Measurements from ENCODE around the gene NCKAP5. TPM values are rescaled to one million over a fixed set of nuclear protein-coding genes. Genes with fewer than 3 reads are reported as not detected.

The NCKAP5 gene
- total and polyA plus RNA-seq, 9 of the 15 experiments (the other 6 are each of a cell fraction or from before 2014, with no cell fraction given) = not detected

DNA sequence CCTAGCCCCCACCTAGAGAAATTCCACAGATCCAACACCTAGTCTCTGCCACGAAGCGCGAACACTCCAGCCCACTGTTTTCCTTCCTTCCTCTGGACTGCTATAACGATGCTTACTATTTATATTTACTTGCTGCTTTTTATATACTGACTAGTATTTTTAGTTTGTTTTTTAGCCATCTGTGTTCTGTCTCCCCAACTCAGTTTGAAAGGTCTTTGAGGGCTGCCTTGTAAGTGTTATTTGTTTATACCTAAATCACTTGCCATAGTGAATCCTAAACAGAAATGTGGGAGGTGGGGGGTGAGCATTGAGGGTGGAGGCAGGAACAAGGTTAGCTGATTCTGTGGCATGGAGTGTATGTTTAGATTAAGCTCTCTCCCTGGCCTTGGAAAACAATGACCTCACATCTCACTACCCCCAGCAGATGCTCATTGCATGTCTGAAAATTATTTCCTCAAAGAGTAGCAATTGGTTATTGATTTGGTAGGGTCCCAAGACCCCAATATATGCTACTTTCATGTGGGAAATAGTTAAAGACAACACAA is 1.1 kb upstream of the NCKAP5 start (continued):
- TF ChIP-seq, protein P1, sequence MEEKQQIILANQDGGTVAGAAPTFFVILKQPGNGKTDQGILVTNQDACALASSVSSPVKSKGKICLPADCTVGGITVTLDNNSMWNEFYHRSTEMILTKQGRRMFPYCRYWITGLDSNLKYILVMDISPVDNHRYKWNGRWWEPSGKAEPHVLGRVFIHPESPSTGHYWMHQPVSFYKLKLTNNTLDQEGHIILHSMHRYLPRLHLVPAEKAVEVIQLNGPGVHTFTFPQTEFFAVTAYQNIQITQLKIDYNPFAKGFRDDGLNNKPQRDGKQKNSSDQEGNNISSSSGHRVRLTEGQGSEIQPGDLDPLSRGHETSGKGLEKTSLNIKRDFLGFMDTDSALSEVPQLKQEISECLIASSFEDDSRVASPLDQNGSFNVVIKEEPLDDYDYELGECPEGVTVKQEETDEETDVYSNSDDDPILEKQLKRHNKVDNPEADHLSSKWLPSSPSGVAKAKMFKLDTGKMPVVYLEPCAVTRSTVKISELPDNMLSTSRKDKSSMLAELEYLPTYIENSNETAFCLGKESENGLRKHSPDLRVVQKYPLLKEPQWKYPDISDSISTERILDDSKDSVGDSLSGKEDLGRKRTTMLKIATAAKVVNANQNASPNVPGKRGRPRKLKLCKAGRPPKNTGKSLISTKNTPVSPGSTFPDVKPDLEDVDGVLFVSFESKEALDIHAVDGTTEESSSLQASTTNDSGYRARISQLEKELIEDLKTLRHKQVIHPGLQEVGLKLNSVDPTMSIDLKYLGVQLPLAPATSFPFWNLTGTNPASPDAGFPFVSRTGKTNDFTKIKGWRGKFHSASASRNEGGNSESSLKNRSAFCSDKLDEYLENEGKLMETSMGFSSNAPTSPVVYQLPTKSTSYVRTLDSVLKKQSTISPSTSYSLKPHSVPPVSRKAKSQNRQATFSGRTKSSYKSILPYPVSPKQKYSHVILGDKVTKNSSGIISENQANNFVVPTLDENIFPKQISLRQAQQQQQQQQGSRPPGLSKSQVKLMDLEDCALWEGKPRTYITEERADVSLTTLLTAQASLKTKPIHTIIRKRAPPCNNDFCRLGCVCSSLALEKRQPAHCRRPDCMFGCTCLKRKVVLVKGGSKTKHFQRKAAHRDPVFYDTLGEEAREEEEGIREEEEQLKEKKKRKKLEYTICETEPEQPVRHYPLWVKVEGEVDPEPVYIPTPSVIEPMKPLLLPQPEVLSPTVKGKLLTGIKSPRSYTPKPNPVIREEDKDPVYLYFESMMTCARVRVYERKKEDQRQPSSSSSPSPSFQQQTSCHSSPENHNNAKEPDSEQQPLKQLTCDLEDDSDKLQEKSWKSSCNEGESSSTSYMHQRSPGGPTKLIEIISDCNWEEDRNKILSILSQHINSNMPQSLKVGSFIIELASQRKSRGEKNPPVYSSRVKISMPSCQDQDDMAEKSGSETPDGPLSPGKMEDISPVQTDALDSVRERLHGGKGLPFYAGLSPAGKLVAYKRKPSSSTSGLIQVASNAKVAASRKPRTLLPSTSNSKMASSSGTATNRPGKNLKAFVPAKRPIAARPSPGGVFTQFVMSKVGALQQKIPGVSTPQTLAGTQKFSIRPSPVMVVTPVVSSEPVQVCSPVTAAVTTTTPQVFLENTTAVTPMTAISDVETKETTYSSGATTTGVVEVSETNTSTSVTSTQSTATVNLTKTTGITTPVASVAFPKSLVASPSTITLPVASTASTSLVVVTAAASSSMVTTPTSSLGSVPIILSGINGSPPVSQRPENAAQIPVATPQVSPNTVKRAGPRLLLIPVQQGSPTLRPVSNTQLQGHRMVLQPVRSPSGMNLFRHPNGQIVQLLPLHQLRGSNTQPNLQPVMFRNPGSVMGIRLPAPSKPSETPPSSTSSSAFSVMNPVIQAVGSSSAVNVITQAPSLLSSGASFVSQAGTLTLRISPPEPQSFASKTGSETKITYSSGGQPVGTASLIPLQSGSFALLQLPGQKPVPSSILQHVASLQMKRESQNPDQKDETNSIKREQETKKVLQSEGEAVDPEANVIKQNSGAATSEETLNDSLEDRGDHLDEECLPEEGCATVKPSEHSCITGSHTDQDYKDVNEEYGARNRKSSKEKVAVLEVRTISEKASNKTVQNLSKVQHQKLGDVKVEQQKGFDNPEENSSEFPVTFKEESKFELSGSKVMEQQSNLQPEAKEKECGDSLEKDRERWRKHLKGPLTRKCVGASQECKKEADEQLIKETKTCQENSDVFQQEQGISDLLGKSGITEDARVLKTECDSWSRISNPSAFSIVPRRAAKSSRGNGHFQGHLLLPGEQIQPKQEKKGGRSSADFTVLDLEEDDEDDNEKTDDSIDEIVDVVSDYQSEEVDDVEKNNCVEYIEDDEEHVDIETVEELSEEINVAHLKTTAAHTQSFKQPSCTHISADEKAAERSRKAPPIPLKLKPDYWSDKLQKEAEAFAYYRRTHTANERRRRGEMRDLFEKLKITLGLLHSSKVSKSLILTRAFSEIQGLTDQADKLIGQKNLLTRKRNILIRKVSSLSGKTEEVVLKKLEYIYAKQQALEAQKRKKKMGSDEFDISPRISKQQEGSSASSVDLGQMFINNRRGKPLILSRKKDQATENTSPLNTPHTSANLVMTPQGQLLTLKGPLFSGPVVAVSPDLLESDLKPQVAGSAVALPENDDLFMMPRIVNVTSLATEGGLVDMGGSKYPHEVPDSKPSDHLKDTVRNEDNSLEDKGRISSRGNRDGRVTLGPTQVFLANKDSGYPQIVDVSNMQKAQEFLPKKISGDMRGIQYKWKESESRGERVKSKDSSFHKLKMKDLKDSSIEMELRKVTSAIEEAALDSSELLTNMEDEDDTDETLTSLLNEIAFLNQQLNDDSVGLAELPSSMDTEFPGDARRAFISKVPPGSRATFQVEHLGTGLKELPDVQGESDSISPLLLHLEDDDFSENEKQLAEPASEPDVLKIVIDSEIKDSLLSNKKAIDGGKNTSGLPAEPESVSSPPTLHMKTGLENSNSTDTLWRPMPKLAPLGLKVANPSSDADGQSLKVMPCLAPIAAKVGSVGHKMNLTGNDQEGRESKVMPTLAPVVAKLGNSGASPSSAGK (IDR thresholded peaks at IDR 0.05) = no peak
- TF ChIP-seq TBL1XR1 (IDR thresholded peaks at IDR 0.05; ENCODE audit: low read length in 2 of 2) = no peak
- TF ChIP-seq, protein P2, sequence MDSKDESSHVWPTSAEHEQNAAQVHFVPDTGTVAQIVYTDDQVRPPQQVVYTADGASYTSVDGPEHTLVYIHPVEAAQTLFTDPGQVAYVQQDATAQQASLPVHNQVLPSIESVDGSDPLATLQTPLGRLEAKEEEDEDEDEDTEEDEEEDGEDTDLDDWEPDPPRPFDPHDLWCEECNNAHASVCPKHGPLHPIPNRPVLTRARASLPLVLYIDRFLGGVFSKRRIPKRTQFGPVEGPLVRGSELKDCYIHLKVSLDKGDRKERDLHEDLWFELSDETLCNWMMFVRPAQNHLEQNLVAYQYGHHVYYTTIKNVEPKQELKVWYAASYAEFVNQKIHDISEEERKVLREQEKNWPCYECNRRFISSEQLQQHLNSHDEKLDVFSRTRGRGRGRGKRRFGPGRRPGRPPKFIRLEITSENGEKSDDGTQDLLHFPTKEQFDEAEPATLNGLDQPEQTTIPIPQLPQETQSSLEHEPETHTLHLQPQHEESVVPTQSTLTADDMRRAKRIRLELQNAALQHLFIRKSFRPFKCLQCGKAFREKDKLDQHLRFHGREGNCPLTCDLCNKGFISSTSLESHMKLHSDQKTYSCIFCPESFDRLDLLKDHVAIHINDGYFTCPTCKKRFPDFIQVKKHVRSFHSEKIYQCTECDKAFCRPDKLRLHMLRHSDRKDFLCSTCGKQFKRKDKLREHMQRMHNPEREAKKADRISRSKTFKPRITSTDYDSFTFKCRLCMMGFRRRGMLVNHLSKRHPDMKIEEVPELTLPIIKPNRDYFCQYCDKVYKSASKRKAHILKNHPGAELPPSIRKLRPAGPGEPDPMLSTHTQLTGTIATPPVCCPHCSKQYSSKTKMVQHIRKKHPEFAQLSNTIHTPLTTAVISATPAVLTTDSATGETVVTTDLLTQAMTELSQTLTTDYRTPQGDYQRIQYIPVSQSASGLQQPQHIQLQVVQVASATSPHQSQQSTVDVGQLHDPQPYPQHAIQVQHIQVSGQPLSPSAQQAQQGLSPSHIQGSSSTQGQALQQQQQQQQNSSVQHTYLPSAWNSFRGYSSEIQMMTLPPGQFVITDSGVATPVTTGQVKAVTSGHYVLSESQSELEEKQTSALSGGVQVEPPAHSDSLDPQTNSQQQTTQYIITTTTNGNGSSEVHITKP (IDR thresholded peaks at IDR 0.05; ENCODE audit: partially characterized antibody) = no peak
- TF ChIP-seq, protein P3, sequence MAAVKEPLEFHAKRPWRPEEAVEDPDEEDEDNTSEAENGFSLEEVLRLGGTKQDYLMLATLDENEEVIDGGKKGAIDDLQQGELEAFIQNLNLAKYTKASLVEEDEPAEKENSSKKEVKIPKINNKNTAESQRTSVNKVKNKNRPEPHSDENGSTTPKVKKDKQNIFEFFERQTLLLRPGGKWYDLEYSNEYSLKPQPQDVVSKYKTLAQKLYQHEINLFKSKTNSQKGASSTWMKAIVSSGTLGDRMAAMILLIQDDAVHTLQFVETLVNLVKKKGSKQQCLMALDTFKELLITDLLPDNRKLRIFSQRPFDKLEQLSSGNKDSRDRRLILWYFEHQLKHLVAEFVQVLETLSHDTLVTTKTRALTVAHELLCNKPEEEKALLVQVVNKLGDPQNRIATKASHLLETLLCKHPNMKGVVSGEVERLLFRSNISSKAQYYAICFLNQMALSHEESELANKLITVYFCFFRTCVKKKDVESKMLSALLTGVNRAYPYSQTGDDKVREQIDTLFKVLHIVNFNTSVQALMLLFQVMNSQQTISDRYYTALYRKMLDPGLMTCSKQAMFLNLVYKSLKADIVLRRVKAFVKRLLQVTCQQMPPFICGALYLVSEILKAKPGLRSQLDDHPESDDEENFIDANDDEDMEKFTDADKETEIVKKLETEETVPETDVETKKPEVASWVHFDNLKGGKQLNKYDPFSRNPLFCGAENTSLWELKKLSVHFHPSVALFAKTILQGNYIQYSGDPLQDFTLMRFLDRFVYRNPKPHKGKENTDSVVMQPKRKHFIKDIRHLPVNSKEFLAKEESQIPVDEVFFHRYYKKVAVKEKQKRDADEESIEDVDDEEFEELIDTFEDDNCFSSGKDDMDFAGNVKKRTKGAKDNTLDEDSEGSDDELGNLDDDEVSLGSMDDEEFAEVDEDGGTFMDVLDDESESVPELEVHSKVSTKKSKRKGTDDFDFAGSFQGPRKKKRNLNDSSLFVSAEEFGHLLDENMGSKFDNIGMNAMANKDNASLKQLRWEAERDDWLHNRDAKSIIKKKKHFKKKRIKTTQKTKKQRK (IDR thresholded peaks at IDR 0.05; ENCODE audit: borderline replicate concordance, low read depth, low read length) = no peak
- TF ChIP-seq RBM14 (IDR thresholded peaks at IDR 0.05; ENCODE audit: borderline replicate concordance, insufficient read depth, low read depth, low read length) = no peak

Measured in K562 (cell line).